Measurements from ENCODE around the gene DEFB132. TPM values are rescaled to one million over a fixed set of nuclear protein-coding genes. Genes with fewer than 3 reads are reported as not detected.

The DEFB132 gene
- polyA plus RNA-seq, 1 of the 3 experiments (the other 2 are of a cell fraction): not detected

- no peaks in the 10 kb centered on the region for H3K9me2 ChIP-seq
- H4K20me1 ChIP-seq (ENCODE audit: insufficient read depth): no peaks in the 10 kb centered on the region
- H3K9ac ChIP-seq: no peak overlapping the region
- no peaks in the 10 kb centered on the region for H3F3A ChIP-seq (replicated peaks; ENCODE audit: insufficient read depth)
- TF ChIP-seq GABPA (IDR thresholded peaks at IDR 0.05; ENCODE audit: low read depth) (no peak), USF2 (IDR thresholded peaks at IDR 0.05; ENCODE audit: borderline replicate concordance, low read depth, low read length) (no peak), MEF2A (IDR thresholded peaks at IDR 0.05; ENCODE audit: borderline replicate concordance, low read depth) (no peak), POLR2AphosphoS5 (IDR thresholded peaks at IDR 0.05; ENCODE audit: low read depth, low read length) (no peak), FOSL2 (IDR thresholded peaks at IDR 0.05; ENCODE audit: borderline replicate concordance, low read depth) (no peak), EZH2phosphoT487 (IDR thresholded peaks at IDR 0.05; ENCODE audit: borderline replicate concordance, low read depth) (no peak), TEAD4 (IDR thresholded peaks at IDR 0.05; ENCODE audit: borderline replicate concordance, insufficient read depth) (no peak), RAD21 (IDR thresholded peaks at IDR 0.05; ENCODE audit: low read length) (no peak), USF1 (IDR thresholded peaks at IDR 0.05; ENCODE audit: borderline replicate concordance, low read depth) (no peak), MAX (IDR thresholded peaks at IDR 0.05; ENCODE audit: low read depth) (no peak), JUND (IDR thresholded peaks at IDR 0.05) (no peak), MXI1 (IDR thresholded peaks at IDR 0.05; ENCODE audit: low read depth, low read length) (no peak), SMC3 (IDR thresholded peaks at IDR 0.05; ENCODE audit: low read depth, low read length) (no peak), TAF1 (IDR thresholded peaks at IDR 0.05; ENCODE audit: borderline replicate concordance, low read depth, low read length) (no peak), CHD2 (IDR thresholded peaks at IDR 0.05; ENCODE audit: low read length, partially characterized antibody) (no peak), ZBTB33 (IDR thresholded peaks at IDR 0.05; ENCODE audit: borderline replicate concordance, low read depth) (no peak), FOXM1 (IDR thresholded peaks at IDR 0.05; ENCODE audit: low read depth) (no peak), NRF1 (IDR thresholded peaks at IDR 0.05; ENCODE audit: low read depth, low read length) (no peak)
- H3K4me1 ChIP-seq (ENCODE audit: control insufficient read depth in 1 of 2, insufficient read depth in 2 of 2, low read depth in 1 of 2, low read length in 1 of 2): peaks cover 3 to 9% of the 10 kb centered on the region in 2 experiments; a peak in 3 of 4 replicates
- no peak overlapping the region for H2AFZ ChIP-seq (ENCODE audit: low read depth)
- ChIA-PET POLR2A (no interaction called here), CTCF (interaction anchor here (1.6 kb wide), 1 partner anchor 12 kb away, joined by 4 read pairs; no protein-coding TSS in a partner anchor)
- H3K4me2 ChIP-seq: no peak overlapping the region
- WGBS (ENCODE audit: low lambda C conversion rate): 92% methylated on average over 2 of the region's 2 CpGs
- DNase-seq: no peak
- no peaks in the 10 kb centered on the region for H3K36me3 ChIP-seq (replicated peaks in 1 of 2; ENCODE audit: control insufficient read depth in 1 of 2, insufficient read depth in 2 of 2, low read length in 1 of 2)
- no peak overlapping the region for H3K27ac ChIP-seq (ENCODE audit: low read depth in 2 of 2, low read length in 1 of 2)
- H3K4me3 ChIP-seq (ENCODE audit: low read depth in 2 of 2, low read length in 1 of 2): no peak overlapping the region
- no peaks in the 10 kb centered on the region for H3K9me3 ChIP-seq
- H3K79me2 ChIP-seq (ENCODE audit: insufficient read depth): peaks cover 9% of the 10 kb centered on the region; the same call in 1 of the 2 replicates
- no peaks in the 10 kb centered on the region for H3K27me3 ChIP-seq (ENCODE audit: insufficient read depth)
These were observed 29.0 kb downstream of the DEFB132 start for GRCh38 chr20:286508-286907.
